Tibial artery (tissue), 4 donors: Measurements from ENCODE around the gene CREB3L2.
A peak's percentile ranks its signal among the peaks of the same experiment; 100 is the strongest.

Experiments
- DNase-seq, 2 donors: peaks; one replicate each; pipeline ENCODE4 v3.0.0-alpha.2; 2019
- H3K27ac ChIP-seq, 2 donors: fragments of 200-600 bp; sonication (generic) in 1 of 2; 1 replicate in 1 of 2; 2 replicates in 1 of 2; pipeline ENCODE4 v1.5.1; 2018 to 2019; ENCODE audit warnings: mild to moderate bottlenecking in 1 of 2
- H3K27me3 ChIP-seq, 2 donors: fragments of 200-600 bp; sonication (generic) in 1 of 2; one replicate each; pipeline versions ENCODE4 v1.5.1 to v1.6.0; 2016 to 2019
- H3K36me3 ChIP-seq, 3 donors: fragments of 200-600 bp; sonication (generic) in 2 of 3; one replicate each; pipeline ENCODE4 v1.5.1; 2016 to 2019; ENCODE audit warnings: mild to moderate bottlenecking in 2 of 3
- H3K4me1 ChIP-seq, 4 donors: fragments of 200-600 bp; sonication (generic) in 2 of 4; 1 replicate in 3 of 4; 2 replicates in 1 of 4; pipeline ENCODE4 v1.5.1; 2016 to 2019
- H3K4me3 ChIP-seq, 2 donors: fragments of 200-600 bp; sonication (generic) in 1 of 2; 1 replicate in 1 of 2; 2 replicates in 1 of 2; pipeline ENCODE4 v1.5.1; 2018 to 2019; ENCODE audit warnings: mild to moderate bottlenecking in 2 of 2
- H3K9me3 ChIP-seq, 3 donors: fragments of 200-600 bp; sonication (generic) in 1 of 3; one replicate each; pipeline ENCODE4 v1.5.1; 2016 to 2019
- CTCF ChIP-seq, 2 experiments: fragments of 200-600 bp in 1 of 2; fragments of 450-650 bp in 1 of 2; IDR thresholded peaks; one replicate each; pipeline ENCODE4 v1.5.1; 2017 to 2019; ENCODE audit warnings: antibody characterized with exemption in 2 of 2, mild to moderate bottlenecking in 1 of 2, moderate library complexity in 1 of 2
- intact Hi-C: fragments of 100-400 bp; cut with DNase I; formaldehyde crosslinking; loops from one replicate; pipeline ENCODE4 v1.15.0; 2023; ENCODE audit warnings: low total_unique reads

The CREB3L2 gene

DNA sequence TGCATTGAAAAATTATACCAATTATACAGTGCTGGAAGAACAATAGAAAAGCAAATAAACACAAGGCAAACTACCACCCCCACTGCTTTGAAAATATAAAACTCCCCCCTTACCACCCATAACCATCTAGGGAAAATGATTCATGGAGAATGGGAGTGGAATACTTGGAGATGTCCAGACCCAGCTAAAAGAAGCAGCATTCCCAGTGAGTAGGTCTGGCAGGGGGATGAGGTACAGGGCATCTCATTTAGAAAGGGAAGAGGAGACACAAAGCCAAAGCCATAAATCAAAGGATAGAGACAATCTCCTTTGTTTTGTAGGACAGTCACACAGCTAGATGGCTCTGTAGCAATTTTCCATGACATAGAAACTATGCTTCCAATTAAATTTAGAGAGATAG, 119.1 kb downstream of the CREB3L2 start:
- intact Hi-C loops = no loop called here
- H3K27ac ChIP-seq = peak overlapping the region in 1 of 2 donors; percentile 16
- no peak overlapping the region for H3K4me3 ChIP-seq
- no peak for DNase-seq
- no peaks in the 10 kb centered on the region for H3K27me3 ChIP-seq
- H3K9me3 ChIP-seq = peaks cover 0 to 5% (median 0%) of the 10 kb centered on the region in 3 donors
- H3K4me1 ChIP-seq = peaks cover 0 to 68% (median 13%) of the 10 kb centered on the region in 4 donors
- peaks cover 51 to 94% (median 54%) of the 10 kb centered on the region in 3 donors for H3K36me3 ChIP-seq
- no peak for TF ChIP-seq CTCF (IDR thresholded peaks at IDR 0.05)

GRCh38 chr7:137882261-137882668, 119.6 kb downstream of the CREB3L2 start:
- no peak for TF ChIP-seq CTCF (IDR thresholded peaks at IDR 0.05)
- Histone ChIP-seq H3K36me3 (peaks cover 51 to 91% (median 54%) of the 10 kb centered on the region in 3 donors), H3K27me3 (no peaks in the 10 kb centered on the region), H3K9me3 (peaks cover 0 to 5% (median 0%) of the 10 kb centered on the region in 3 donors), H3K4me3 (no peak overlapping the region), H3K4me1 (peaks cover 0 to 71% (median 13%) of the 10 kb centered on the region in 4 donors), H3K27ac (peak overlapping the region in 1 of 2 donors; percentile 16)
- intact Hi-C loops = no loop called here
- peak in 1 of 2 donors; percentile 76 for DNase-seq

DNA sequence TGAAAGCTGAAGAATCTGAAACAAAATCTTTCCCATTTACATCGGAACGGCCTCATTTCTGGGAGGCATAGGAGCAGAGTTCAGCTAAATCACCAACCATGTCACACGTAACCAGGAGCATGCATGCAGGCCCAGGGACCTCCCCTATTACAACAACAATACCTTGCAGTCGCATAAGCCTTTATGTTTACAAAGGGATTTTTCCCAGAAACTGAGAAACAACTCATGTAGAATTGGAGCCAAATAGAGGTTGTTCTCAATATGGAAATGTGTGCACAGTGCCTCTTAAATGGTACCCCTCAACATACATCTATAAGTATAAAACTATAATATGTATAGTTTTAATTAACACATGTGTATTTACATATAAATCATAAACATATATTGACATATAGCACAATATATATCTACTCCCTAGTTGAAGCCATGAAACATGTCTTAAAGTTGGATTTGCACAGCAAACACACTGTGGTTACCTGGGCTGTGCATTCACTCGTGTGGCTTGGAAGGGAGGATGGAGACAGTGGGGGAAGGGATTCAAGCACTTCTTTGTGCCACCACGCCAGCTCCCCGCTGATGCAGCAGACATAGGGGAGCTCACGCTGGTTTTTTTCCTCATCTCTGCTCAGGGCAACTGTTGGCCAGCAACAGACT, 120.2 kb downstream of the CREB3L2 start:
- peaks cover 51 to 91% (median 54%) of the 10 kb centered on the region in 3 donors for H3K36me3 ChIP-seq
- H3K4me3 ChIP-seq = no peak overlapping the region
- H3K27me3 ChIP-seq = no peaks in the 10 kb centered on the region
- H3K9me3 ChIP-seq = peaks cover 0 to 5% (median 0%) of the 10 kb centered on the region in 3 donors
- intact Hi-C loops = no loop called here
- TF ChIP-seq CTCF (IDR thresholded peaks at IDR 0.05) = no peak
- H3K27ac ChIP-seq = peak overlapping the region in 1 of 2 donors; percentile 14
- DNase-seq = no peak
- peaks cover 0 to 71% (median 14%) of the 10 kb centered on the region in 4 donors for H3K4me1 ChIP-seq

DNA sequence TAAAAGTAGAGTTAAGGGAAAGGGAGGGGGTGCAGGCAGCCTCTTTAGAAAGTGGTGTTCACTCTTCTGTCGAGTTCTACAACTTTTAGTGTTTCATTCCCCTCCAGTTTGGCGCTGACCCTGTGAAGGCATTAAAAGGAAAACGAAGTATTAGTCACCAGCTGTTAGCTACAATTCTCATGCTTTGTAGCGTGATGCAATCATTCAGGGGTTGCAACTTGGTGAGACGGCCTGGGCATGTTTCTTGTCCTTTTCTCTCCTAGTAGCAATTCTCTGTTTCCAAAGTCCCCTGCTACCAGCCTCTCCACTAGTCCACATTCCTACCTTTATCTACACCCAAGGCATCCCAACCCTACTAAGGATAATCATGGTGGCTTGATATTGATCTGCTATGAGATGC, 121.5 kb downstream of the CREB3L2 start:
- no peak for DNase-seq
- intact Hi-C loops = no loop called here
- peak overlapping the region; percentile 62 to 65 for H3K27ac ChIP-seq
- H3K27me3 ChIP-seq = no peaks in the 10 kb centered on the region
- H3K4me1 ChIP-seq = peaks cover 0 to 69% (median 13%) of the 10 kb centered on the region in 4 donors
- H3K36me3 ChIP-seq = peaks cover 51 to 87% (median 53%) of the 10 kb centered on the region in 3 donors
- H3K9me3 ChIP-seq = peaks cover 0 to 5% (median 0%) of the 10 kb centered on the region in 3 donors
- no peak for TF ChIP-seq CTCF (IDR thresholded peaks at IDR 0.05)
- no peak overlapping the region for H3K4me3 ChIP-seq

DNA sequence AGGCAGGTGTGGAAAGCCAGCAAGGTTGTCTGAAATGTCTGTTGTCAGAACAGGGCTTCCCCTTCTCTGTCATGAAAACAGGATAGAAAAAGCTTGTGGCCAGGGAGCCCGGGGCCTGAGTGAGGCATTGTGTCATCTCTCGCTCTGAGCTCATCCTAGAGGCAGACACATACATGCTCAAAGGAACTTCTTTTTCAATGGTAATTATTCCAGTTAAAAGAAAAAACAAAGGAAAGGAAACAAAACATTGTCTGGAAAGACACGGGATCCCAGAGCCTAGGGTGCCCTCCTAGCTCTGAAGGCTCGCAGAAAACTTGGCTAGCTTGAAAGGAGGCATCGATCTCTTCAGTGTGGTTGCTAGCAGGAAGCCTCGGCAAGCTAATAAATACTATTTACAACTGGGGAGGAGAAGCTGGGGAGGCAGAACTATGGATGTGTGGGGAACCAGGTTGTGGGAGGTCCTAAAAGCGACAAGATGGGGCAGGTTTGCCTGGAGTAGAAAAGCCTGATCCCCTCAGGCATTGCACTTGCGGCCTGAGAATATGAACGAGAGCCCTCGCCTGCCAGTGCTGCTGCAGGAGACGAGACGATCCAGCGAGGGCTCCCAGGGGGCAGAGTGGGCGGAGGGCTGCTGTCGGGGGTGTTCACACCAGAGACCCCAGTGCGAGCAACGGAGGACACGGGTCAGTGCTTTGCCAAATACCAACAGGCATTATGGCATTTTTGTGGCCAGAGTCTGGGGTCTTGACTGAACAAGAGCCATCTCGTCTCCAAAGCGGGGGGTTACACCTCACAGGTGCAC, 122.3 kb downstream of the CREB3L2 start:
- peak in 1 of 2 donors; percentile 49 for DNase-seq
- intact Hi-C loops = no loop called here
- peak overlapping the region; percentile 62 to 65 for H3K27ac ChIP-seq
- TF ChIP-seq CTCF (IDR thresholded peaks at IDR 0.05) = no peak
- peaks cover 44 to 78% (median 44%) of the 10 kb centered on the region in 3 donors for H3K36me3 ChIP-seq
- peaks cover 0 to 5% (median 0%) of the 10 kb centered on the region in 3 donors for H3K9me3 ChIP-seq
- H3K4me3 ChIP-seq = no peak overlapping the region
- no peaks in the 10 kb centered on the region for H3K27me3 ChIP-seq
- peaks cover 0 to 78% (median 19%) of the 10 kb centered on the region in 4 donors for H3K4me1 ChIP-seq
